Liver (tissue), 3 donors: ENCODE measurements around the gene NLRP5.
"Not testable (repeated sequence)": the region's sequence is repeated elsewhere in the genome, so short reads cannot be mapped to it uniquely, and the experiment has no call there.

ENCODE experiments used
- ATF3 ChIP-seq: IDR thresholded peaks from 2 replicates; pipeline ENCODE4 v1.6.1; 2016; ENCODE audit warnings: antibody characterized with exemption
- CTCF ChIP-seq: fragments of 150-350 bp; IDR thresholded peaks from 2 replicates; pipeline ENCODE4 v1.5.1; 2017; ENCODE audit warnings: improper control_type of control experiment, low read depth, low read length; ENCODE audit not compliant: missing input control
- EGR1 ChIP-seq, 2 donors: IDR thresholded peaks; 2 replicates each; pipeline ENCODE4 v1.6.1; 2016 to 2018; ENCODE audit warnings: antibody characterized with exemption in 2 of 2, low read depth in 2 of 2
- FOXA1 ChIP-seq: IDR thresholded peaks from 2 replicates; pipeline ENCODE4 v1.6.1; 2016; ENCODE audit warnings: antibody characterized with exemption
- JUND ChIP-seq, 2 donors: IDR thresholded peaks; 2 replicates each; pipeline ENCODE4 v1.6.1; 2016; ENCODE audit warnings: antibody characterized with exemption in 2 of 2
- MAX ChIP-seq: IDR thresholded peaks from 2 replicates; pipeline ENCODE4 v1.6.1; 2016; ENCODE audit warnings: antibody characterized with exemption
- NR2F2 ChIP-seq: IDR thresholded peaks from 2 replicates; pipeline ENCODE4 v1.6.1; 2016; ENCODE audit warnings: antibody characterized with exemption
- RAD21 ChIP-seq, 2 donors: IDR thresholded peaks; 2 replicates each; pipeline ENCODE4 v1.6.1; 2016; ENCODE audit warnings: antibody characterized with exemption in 2 of 2, mild to moderate bottlenecking in 2 of 2
- REST ChIP-seq: IDR thresholded peaks from 2 replicates; pipeline ENCODE4 v1.6.1; 2016; ENCODE audit warnings: antibody characterized with exemption, mild to moderate bottlenecking
- RXRA ChIP-seq, 2 donors: IDR thresholded peaks; 2 replicates each; pipeline ENCODE4 v1.6.1; 2017 to 2018; ENCODE audit warnings: antibody characterized with exemption in 2 of 2, mild to moderate bottlenecking in 1 of 2
- TAF1 ChIP-seq: conservative IDR thresholded peaks from 2 replicates; pipeline ENCODE4 v1.6.1; 2016; ENCODE audit warnings: antibody characterized with exemption, mild to moderate bottlenecking
- ZBTB33 ChIP-seq: IDR thresholded peaks from 2 replicates; pipeline ENCODE4 v1.6.1; 2016; ENCODE audit warnings: antibody characterized with exemption
- donor health status: healthy.
- donor health status: healthy.

GRCh38 chr19:55950566-55950965 lies 36.0 kb upstream of the NLRP5 start:
- not testable (repeated sequence) for TF ChIP-seq RXRA (IDR thresholded peaks at IDR 0.05); MAX; CTCF; REST; TAF1; RAD21 (IDR thresholded peaks at IDR 0.05); FOXA1; ZBTB33; ATF3; NR2F2; EGR1 (IDR thresholded peaks at IDR 0.05; ENCODE audit: low read depth in 2 of 2); JUND (IDR thresholded peaks at IDR 0.05)
